T-helper 1 cell treated with Interleukin-12 subunit alpha and Interleukin-12 subunit beta and Interleukin-4 antibody, amounts not matched to agents 30 μg/mL and 1 μg/mL, for 36 hours (primary cell): Measurements from ENCODE around the gene RGL1.
A peak's percentile ranks its signal among the peaks of the same experiment; 100 is the strongest.

Experiments used
- H3K27ac Mint-ChIP-seq: one replicate; pipeline ENCODE4 v1.8.0; 2021; ENCODE audit warnings: mild to moderate bottlenecking, mixed read lengths
- H3K27me3 Mint-ChIP-seq: one replicate; pipeline ENCODE4 v1.8.0; 2021; ENCODE audit warnings: low read depth, mixed read lengths
- H3K36me3 Mint-ChIP-seq: one replicate; pipeline ENCODE4 v1.8.0; 2021; ENCODE audit warnings: low read depth, mixed read lengths
- H3K4me1 Mint-ChIP-seq: one replicate; pipeline ENCODE4 v1.8.0; 2021; ENCODE audit warnings: low read depth, mixed read lengths
- H3K4me3 Mint-ChIP-seq: one replicate; pipeline ENCODE4 v1.8.0; 2021; ENCODE audit warnings: mild to moderate bottlenecking, moderate library complexity, mixed read lengths
- H3K9me3 Mint-ChIP-seq: one replicate; pipeline ENCODE4 v1.8.0; 2021; ENCODE audit warnings: mixed read lengths

Gene RGL1

DNA sequence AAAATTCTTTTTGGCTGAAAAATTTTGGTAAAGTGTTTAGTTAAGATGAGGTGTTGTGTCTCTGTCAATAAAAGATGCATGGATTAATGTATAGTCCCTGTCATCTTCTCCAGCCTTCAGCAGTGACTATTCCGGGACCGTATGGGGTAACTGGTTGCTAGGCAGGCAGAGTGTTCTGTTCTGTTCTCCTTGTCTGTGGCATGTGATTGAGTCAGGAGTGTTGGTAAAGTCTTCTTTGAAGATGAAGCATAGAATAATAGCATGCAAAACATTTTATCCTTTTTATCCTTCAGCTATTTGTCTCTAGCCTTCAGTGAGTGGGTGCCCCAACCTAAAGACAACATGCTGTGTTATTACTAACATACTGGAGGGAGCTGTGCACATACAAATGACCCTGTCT, 74.6 kb downstream of the RGL1 start:
- H3K9me3 Mint-ChIP-seq = no peaks in the 10 kb centered on the region
- H3K4me1 Mint-ChIP-seq = peaks cover 2% of the 10 kb centered on the region
- no peak overlapping the region for H3K4me3 Mint-ChIP-seq
- H3K36me3 Mint-ChIP-seq = peaks cover 5% of the 10 kb centered on the region
- H3K27me3 Mint-ChIP-seq = no peaks in the 10 kb centered on the region
- no peak overlapping the region for H3K27ac Mint-ChIP-seq

DNA sequence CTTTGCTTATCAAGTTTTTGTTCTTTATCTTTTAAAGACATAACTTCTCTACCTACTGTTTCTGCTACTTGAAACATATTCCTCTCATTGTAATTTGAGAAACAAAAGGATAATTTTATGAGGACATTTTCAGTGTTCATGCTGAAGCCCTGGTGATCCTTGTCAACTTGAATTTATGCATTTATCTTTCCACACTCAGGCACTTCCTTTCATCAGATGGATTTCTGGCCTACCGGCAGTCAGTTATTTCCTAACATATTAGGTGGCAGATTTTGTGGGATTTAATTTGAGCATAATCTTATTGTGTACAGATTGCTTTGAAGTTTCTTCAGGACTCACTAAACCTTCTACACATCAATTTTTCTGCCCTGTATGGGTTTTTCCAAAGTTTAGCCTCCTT, 75.0 kb downstream of the RGL1 start:
- H3K27ac Mint-ChIP-seq = no peak overlapping the region
- H3K36me3 Mint-ChIP-seq = peaks cover 4% of the 10 kb centered on the region
- no peak overlapping the region for H3K4me3 Mint-ChIP-seq
- H3K9me3 Mint-ChIP-seq = no peaks in the 10 kb centered on the region
- no peaks in the 10 kb centered on the region for H3K4me1 Mint-ChIP-seq
- H3K27me3 Mint-ChIP-seq = no peaks in the 10 kb centered on the region

DNA sequence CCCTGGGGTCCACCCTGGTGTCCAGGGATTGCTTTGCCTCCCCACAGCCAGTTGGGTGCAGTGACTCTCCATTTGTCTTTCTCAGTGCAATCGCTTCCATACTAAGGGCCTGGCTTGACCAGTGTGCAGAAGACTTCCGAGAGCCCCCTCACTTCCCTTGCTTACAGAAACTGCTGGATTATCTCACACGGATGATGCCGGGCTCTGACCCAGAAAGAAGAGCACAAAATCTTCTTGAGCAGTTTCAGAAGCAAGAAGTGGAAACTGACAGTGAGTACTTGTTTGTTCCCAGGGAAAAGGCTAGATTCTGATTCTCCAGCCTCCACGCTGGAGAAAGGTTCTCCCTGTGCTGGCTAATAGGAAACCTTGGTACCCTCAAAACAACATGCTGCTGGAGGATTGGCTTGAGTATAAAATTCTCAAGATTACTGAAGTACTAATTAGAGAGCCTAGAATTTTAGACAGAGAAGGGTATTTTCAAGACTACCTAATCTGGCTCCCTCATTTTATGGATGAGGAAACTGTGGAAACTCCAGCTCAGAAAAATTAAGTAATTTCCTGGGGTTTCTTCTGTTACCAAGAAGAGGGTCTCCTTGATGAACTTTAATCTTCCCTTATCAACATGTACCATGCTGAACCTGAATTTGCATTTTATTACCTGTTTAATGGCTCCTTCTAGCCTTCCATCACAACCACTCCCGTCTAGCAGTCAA, 75.8 kb downstream of the RGL1 start:
- Mint-ChIP-seq H3K27ac (no peak overlapping the region), H3K36me3 (peaks cover 10% of the 10 kb centered on the region), H3K9me3 (no peaks in the 10 kb centered on the region), H3K4me1 (peaks cover 2% of the 10 kb centered on the region), H3K27me3 (no peaks in the 10 kb centered on the region), H3K4me3 (no peak overlapping the region)

DNA sequence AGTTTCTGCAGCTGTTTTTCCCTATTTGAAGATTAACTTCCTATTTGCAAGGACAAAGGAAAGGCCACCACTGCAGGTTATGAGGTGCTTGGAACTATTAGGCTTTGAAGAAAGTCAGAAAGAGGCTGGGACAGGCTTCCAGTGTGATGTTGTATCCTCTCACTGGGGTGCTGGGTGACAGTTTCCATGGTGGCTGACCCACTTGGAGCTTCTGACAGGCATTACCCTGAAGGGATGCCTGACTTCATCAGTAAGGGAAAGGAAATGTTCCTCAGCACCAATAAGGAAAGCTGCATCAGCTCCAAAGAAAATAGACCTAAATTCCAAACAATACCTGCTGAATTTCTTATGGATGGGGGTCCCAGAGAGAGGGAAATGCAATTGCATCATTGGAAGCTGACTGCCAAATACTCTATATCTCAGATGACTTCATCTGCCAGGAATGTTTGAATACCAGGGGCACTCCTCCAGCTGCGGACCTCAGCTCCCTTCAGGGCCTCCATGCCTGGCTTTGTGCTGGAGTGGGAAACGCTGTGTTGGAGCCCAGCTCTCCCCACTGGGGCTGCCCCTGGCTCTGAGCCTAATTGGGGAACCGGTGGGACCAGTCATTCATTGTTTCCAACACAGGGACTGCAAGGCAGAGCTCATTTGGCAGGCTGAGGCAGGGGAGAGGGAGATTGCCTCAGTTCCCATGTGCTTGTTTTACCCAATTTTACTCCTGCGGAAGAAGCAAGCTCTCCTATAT, 76.6 kb downstream of the RGL1 start:
- Mint-ChIP-seq H3K4me3 (no peak overlapping the region), H3K27me3 (no peaks in the 10 kb centered on the region), H3K36me3 (peaks cover 10% of the 10 kb centered on the region), H3K9me3 (no peaks in the 10 kb centered on the region), H3K27ac (no peak overlapping the region), H3K4me1 (peaks cover 2% of the 10 kb centered on the region)

DNA sequence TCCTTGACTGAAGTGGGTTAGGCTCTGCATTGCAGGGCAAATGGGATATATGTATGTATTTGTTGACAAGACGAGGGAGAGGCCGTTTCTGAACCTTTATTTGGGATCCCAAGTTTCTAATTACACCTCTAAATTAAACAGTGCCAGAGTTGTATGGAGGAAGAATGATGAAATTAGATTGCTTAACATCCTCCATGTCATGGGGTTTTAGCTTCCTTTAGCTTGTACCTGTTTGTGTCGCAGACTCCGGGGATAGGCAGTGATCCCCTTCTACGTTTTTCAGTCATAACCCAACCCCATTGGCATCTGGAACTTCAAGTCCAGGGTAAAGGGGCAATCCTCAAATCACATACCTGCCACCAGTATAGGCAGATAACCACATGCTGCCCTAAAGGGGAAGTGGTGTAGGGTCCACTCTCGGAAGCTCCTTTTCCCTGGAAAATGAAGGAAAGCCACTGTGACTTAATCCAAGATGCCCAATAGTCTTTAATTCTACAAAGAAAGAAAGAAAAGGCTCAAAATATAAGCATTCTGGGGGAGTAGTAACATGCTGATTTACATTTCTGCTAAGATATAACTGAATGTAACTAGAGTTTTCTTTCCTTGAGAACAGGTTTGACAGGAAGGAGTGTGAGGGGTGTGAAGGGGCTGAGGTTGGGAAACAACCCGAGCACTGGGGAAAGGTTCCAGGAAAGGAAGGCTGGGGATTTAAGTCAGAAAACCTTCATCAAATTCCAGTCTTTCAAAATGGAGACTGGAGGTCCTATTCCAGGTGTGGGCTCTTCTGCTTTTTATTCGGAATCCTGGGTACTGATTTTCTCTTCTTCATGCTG, 77.6 kb downstream of the RGL1 start:
- no peak overlapping the region for H3K4me3 Mint-ChIP-seq
- H3K36me3 Mint-ChIP-seq = peaks cover 10% of the 10 kb centered on the region
- H3K27ac Mint-ChIP-seq = no peak overlapping the region
- no peaks in the 10 kb centered on the region for H3K9me3 Mint-ChIP-seq
- no peaks in the 10 kb centered on the region for H3K27me3 Mint-ChIP-seq
- peaks cover 2% of the 10 kb centered on the region for H3K4me1 Mint-ChIP-seq

DNA sequence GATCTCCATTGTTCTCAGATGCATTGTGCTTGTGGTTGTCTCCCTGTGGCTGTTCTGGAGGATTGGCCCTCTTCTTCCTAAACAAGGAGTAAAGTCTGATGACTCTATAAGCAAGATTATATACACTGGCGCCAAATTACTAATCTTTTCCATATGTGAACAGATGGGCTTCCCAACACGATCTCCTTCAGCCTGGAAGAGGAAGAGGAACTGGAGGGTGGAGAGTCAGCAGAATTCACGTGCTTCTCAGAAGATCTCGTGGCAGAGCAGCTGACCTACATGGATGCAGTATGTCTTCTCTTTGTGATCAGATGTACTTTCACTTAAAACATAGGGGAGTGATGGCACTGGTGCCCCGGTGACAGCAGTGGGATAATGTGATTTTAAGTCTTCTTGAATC, 78.7 kb downstream of the RGL1 start:
- Mint-ChIP-seq H3K4me1 (peaks cover 11% of the 10 kb centered on the region), H3K9me3 (no peaks in the 10 kb centered on the region), H3K4me3 (no peak overlapping the region), H3K27ac (no peak overlapping the region), H3K27me3 (no peaks in the 10 kb centered on the region), H3K36me3 (peaks cover 10% of the 10 kb centered on the region)

DNA sequence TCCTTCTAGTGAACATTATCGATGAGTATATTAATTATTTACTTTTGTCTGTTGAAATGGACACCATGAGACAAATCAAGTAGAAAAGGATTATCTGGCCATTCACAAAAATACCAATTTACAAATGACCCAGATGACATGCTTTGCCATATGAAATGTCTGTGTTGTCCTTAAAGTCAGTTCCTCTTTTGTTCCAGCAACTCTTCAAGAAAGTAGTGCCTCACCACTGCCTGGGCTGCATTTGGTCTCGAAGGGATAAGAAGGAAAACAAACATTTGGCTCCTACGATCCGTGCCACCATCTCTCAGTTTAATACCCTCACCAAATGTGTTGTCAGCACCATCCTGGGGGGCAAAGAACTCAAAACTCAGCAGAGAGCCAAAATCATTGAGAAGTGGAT, 79.6 kb downstream of the RGL1 start:
- Mint-ChIP-seq H3K27ac (no peak overlapping the region), H3K9me3 (no peaks in the 10 kb centered on the region), H3K27me3 (no peaks in the 10 kb centered on the region), H3K4me3 (no peak overlapping the region), H3K4me1 (peaks cover 16% of the 10 kb centered on the region), H3K36me3 (peaks cover 10% of the 10 kb centered on the region)

DNA sequence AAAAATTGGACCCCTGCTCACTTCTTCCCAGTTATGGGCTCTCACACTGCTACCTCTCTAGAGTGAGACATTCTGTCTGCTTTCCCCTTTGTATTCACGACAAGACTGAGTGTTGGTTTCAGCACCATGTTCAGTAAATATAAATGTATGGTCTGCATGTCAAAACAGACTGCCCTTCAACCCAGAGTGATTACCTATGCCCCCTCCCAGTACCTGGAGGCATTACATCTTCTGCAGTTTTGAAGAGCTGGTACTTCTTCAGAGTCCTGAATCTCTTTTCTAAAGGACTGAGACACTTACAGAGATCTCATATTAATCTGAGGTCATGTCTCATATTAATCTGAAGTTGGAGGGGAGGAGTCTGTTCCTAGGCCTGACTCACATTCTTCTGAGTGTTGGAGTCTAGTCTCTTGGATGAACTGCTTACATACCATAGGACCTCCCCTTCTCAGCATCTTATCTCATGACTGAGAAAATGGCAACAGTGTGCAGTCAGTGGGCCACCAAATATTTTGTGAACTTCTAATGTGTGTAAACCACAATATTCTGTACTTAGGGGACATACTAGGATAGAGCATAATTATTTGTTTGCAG, 80.3 kb downstream of the RGL1 start:
- H3K4me3 Mint-ChIP-seq = no peak overlapping the region
- H3K27me3 Mint-ChIP-seq = no peaks in the 10 kb centered on the region
- H3K27ac Mint-ChIP-seq = no peak overlapping the region

DNA sequence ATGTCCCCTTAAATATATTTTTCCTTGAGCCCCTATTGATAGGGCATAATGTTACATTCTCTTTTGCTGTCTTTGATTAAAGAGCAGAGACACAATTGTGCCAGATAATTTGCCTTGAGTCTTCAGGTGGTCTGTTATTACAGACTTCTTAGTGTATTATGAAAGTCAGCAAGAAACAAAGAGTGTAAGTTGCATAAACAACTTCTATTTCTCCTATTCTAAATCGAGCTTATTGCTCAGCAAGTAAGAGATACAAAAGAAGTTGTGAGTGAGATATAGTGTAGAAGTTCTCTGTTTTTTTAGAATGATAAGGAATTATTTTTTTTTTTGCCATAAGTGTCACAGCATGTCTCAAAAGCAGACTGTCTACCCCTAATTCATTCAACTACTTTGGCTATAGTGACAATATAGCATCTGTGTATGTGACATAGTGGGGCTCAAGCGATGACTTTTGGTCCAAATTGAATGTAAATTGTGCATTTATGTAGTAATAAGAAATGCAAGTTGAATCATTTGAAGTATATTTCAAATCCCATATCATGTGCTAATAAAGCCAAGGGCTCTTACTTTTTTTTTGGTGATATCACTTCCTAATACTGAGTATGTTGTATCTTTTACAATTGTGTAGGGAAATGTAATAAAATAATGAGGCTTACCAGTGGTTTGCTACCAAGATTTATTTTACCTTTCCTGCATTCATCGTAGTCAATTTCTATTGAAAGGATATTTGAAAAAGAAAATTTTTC, 81.3 kb downstream of the RGL1 start:
- H3K4me1 Mint-ChIP-seq = peaks cover 16% of the 10 kb centered on the region
- no peaks in the 10 kb centered on the region for H3K27me3 Mint-ChIP-seq
- H3K27ac Mint-ChIP-seq = no peak overlapping the region
- no peak overlapping the region for H3K4me3 Mint-ChIP-seq
- H3K36me3 Mint-ChIP-seq = peaks cover 10% of the 10 kb centered on the region
- no peaks in the 10 kb centered on the region for H3K9me3 Mint-ChIP-seq

More for the DNA sequence above, 80.3 kb downstream of the RGL1 start:
- H3K36me3 Mint-ChIP-seq = peaks cover 10% of the 10 kb centered on the region
- H3K4me1 Mint-ChIP-seq = peaks cover 16% of the 10 kb centered on the region
- no peaks in the 10 kb centered on the region for H3K9me3 Mint-ChIP-seq

DNA sequence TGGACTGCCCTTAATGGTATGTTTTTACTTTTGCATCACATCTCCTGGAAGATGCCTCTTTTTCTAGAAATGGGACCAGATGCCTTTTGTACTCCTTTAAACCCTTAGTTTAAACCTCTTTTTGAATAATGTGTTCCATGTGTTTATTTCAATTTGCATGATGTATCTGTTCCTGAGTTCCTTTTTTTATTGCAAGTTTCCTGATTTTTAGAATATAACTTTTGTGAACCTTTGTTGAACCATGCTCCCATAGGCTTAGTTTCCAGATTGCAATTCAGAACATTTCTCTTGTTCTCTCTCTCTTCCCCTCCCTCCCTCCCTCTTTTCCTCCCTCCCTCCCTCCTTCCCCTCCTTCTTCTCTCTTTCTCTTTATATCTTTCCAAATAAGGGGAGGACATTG, 81.9 kb downstream of the RGL1 start:
- Mint-ChIP-seq H3K4me1 (peaks cover 16% of the 10 kb centered on the region), H3K27me3 (no peaks in the 10 kb centered on the region), H3K36me3 (peaks cover 10% of the 10 kb centered on the region), H3K4me3 (no peak overlapping the region), H3K27ac (no peak overlapping the region), H3K9me3 (no peaks in the 10 kb centered on the region)

DNA sequence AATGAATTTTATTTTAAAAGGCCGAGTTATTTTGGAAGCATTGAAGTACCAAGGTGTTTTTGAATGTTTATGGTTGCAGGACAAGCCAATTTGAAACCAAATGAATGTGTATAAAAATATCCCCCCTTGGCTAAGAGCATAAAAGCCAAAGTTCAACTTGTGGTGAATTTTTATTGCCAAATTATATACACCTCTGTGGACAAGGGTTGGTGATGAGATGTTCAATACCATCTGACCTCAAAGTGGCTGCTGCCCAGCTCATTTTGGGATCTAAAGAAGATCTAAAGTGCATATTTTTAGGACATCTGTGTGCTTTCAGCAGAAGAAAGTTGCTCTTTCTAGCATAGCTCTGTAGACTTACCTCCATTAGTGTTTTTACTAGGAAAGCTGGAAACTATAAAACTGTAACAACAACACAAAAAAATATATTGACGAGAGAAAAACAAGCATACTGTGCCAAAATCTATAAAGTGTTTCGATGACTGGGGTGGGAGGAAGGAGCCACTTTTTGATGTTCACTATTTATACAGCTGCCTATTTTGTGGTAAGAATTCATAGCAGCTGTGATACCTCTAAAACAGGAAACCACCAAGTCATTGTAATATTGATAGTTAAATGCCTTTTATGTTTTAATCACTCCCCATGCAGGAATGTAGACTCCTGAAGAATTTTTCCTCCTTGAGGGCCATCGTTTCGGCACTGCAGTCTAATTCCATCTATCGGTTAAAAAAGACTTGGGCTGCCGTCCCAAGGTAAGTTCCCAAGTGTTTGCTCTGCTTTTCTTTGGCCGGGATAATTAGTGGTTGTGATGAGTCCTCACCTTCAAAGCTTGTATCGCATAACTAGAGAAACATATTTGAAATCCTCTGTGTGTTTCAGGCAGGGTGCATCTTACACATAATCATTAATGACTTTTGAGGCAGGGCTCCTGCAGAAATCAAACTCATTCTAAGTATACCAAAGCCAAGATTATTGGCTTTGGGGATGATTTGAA, 83.2 kb downstream of the RGL1 start:
- Mint-ChIP-seq H3K27ac (peak overlapping the region; percentile 21), H3K9me3 (no peaks in the 10 kb centered on the region), H3K4me3 (peak overlapping the region; percentile 3)

DNA sequence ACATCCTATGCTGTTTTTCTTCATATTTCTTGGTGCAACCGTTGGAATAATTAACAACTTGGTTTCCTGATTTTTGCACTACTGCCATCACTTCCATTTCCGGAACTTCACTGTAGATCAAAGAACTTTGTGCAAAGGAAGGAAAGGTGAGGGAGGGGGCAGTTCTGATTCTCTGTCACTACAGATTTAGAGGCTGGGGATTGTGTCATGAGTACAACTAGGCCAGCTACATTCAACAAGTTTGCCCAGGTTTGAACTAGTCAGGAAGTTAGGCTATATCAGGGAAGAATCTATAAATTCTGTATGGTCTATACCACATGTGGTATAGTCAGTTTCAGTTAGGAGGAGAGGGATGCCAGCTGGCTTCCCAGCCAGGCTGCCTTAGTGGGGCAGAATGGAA, 84.2 kb downstream of the RGL1 start:
- Mint-ChIP-seq H3K27ac (no peak overlapping the region), H3K27me3 (no peaks in the 10 kb centered on the region), H3K4me3 (no peak overlapping the region), H3K36me3 (peaks cover 6% of the 10 kb centered on the region), H3K4me1 (peaks cover 16% of the 10 kb centered on the region), H3K9me3 (no peaks in the 10 kb centered on the region)

More for the DNA sequence above, 83.2 kb downstream of the RGL1 start:
- H3K4me1 Mint-ChIP-seq = peaks cover 16% of the 10 kb centered on the region
- H3K27me3 Mint-ChIP-seq = no peaks in the 10 kb centered on the region
- peaks cover 10% of the 10 kb centered on the region for H3K36me3 Mint-ChIP-seq
